ENCODE results near the gene KIRREL3.

- TF ChIP-seq POLR2AphosphoS5 (IDR thresholded peaks at IDR 0.05) (no peak), POLR2A (IDR thresholded peaks at IDR 0.05) (no peak)
Measured at GRCh38 chr11:126597041-126597440, 403.5 kb downstream of the KIRREL3 start.

Measured in prostate gland (tissue), 1 donor.